HepG2 (cell line): Measurements from ENCODE around the gene CYP4F8. TPM values are rescaled to one million over a fixed set of nuclear protein-coding genes. Genes with fewer than 3 reads are reported as not detected.
A peak's percentile ranks its signal among the peaks of the same experiment; 100 is the strongest.

Experiments
- FOXO1 ChIP-seq: sonication (generic); formaldehyde crosslinking; IDR thresholded peaks from 2 replicates; pipeline ENCODE4 v1.4.0; 2020; ENCODE audit warnings: missing genetic modification reagents
- IRF9 ChIP-seq: sonication (generic); formaldehyde crosslinking; IDR thresholded peaks from 2 replicates; pipeline ENCODE4 v1.8.0; 2022; ENCODE audit warnings: missing genetic modification reagents, mild to moderate bottlenecking, borderline replicate concordance
- MIER2 ChIP-seq: IDR thresholded peaks from 2 replicates; pipeline ENCODE4 v1.6.1; 2016; ENCODE audit warnings: missing biosample characterization, missing genetic modification reagents
- MTA1 ChIP-seq: sonication (generic); formaldehyde crosslinking; IDR thresholded peaks from 2 replicates; pipeline ENCODE4 v1.4.0; 2020; ENCODE audit warnings: missing genetic modification reagents, mild to moderate bottlenecking, borderline replicate concordance
- MYNN ChIP-seq: sonication (generic); formaldehyde crosslinking; IDR thresholded peaks from 2 replicates; pipeline ENCODE4 v1.4.0; 2020; ENCODE audit warnings: mild to moderate bottlenecking, low read depth, missing genetic modification reagents
- NCOA2 ChIP-seq: sonication (generic); formaldehyde crosslinking; IDR thresholded peaks from 2 replicates; pipeline ENCODE4 v1.8.0; 2022; ENCODE audit warnings: inconsistent platforms
- NRL ChIP-seq: sonication (generic); formaldehyde crosslinking; IDR thresholded peaks from 2 replicates; pipeline ENCODE4 v1.5.0; 2020; ENCODE audit warnings: missing genetic modification reagents, mild to moderate bottlenecking, moderate library complexity, borderline replicate concordance
- SKI ChIP-seq: fragments of 450-650 bp; IDR thresholded peaks from one replicate; pipeline ENCODE4 v1.6.1; 2018; ENCODE audit warnings: mild to moderate bottlenecking; ENCODE audit not compliant: partially characterized antibody
- TBX2 ChIP-seq: sonication (generic); formaldehyde crosslinking; IDR thresholded peaks from 2 replicates; pipeline ENCODE4 v1.5.0; 2020; ENCODE audit warnings: missing genetic modification reagents, mild to moderate bottlenecking, borderline replicate concordance
- TERF1 ChIP-seq: sonication (generic); formaldehyde crosslinking; IDR thresholded peaks from 2 replicates; pipeline ENCODE4 v1.8.0; 2022; ENCODE audit warnings: mild to moderate bottlenecking, missing genetic modification reagents, moderate library complexity
- THRA ChIP-seq: sonication (generic); formaldehyde crosslinking; IDR thresholded peaks from 2 replicates; pipeline ENCODE4 v1.4.0; 2020; ENCODE audit warnings: missing genetic modification reagents, borderline replicate concordance
- TRAFD1 ChIP-seq: sonication (generic); formaldehyde crosslinking; IDR thresholded peaks from 2 replicates; pipeline ENCODE4 v1.5.1; 2020; ENCODE audit warnings: missing genetic modification reagents, mild to moderate bottlenecking, borderline replicate concordance
- ZNF331 ChIP-seq: sonication (generic); formaldehyde crosslinking; IDR thresholded peaks from 2 replicates; pipeline ENCODE4 v1.4.0; 2020; ENCODE audit warnings: missing genetic modification reagents
- ZNF44 ChIP-seq: sonication (generic); formaldehyde crosslinking; IDR thresholded peaks from 2 replicates; pipeline ENCODE4 v1.5.1; 2020; ENCODE audit warnings: mild to moderate bottlenecking, missing genetic modification reagents
- ZNF574 ChIP-seq: sonication (generic); formaldehyde crosslinking; IDR thresholded peaks from 2 replicates; pipeline ENCODE4 v1.4.0; 2020; ENCODE audit warnings: missing genetic modification reagents
- polyA plus RNA-seq, 8 experiments: library from polyadenylated mRNA; depleted of rRNA in 3 of 8; stranded (reverse) in 7 of 8; unstranded in 1 of 8; fragments of >200 nt; fragmentation: Illumina TruSeq in 4 of 8; extraction: Trizol in 4 of 8; gene quantifications; 2 replicates each; pipeline versions ENCODE4 v1.2.1 to v1.2.3, GENCODE V29; 2011 to 2016; ENCODE audit warnings: low read depth in 4 of 8, missing spikeins in 1 of 8, mixed read lengths in 1 of 8; ENCODE audit not compliant: insufficient read depth in 1 of 8
- total RNA-seq, 5 experiments: library from RNA; depleted of rRNA; stranded (reverse); fragments of >200 nt; fragmentation: Illumina TruSeq; extraction: Trizol; gene quantifications; 2 replicates each; pipeline ENCODE4 v1.2.3, GENCODE V29; 2016; ENCODE audit warnings: low read depth in 1 of 5
- TF ChIP-seq, protein P1 (sequence below): sonication (generic); formaldehyde crosslinking; IDR thresholded peaks from 2 replicates; pipeline ENCODE4 v1.8.1; 2023; ENCODE audit warnings: mild to moderate bottlenecking, moderate library complexity, missing genetic modification reagents
- TF ChIP-seq, protein P2 (sequence below): sonication (generic); formaldehyde crosslinking; IDR thresholded peaks from 2 replicates; pipeline ENCODE4 v1.4.0; 2020; ENCODE audit warnings: missing genetic modification reagents

CYP4F8 gene
- total and polyA plus RNA-seq, 2 of the 13 experiments (the other 11 are each of a cell fraction or from before 2014, with no cell fraction given), result not detected

GRCh38 chr19:15673176-15673654 lies 58.2 kb downstream of the CYP4F8 start (continued):
- TF ChIP-seq MIER2 (CRISPR knock-in tag) (peak; percentile 78; the same call in 1 of the 2 replicates), ZNF44 (CRISPR knock-in tag) (0 out of 2 replicates have a peak, but pooled peaks have one; percentile 56), ZNF331 (CRISPR knock-in tag) (peak; percentile 48; the same call in 1 of the 2 replicates), THRA (CRISPR knock-in tag) (0 out of 2 replicates have a peak, but pooled peaks have one; percentile 15), TRAFD1 (CRISPR knock-in tag) (no peak), ZNF574 (CRISPR knock-in tag) (peak; percentile 34; the same call in 1 of the 2 replicates), TERF1 (CRISPR knock-in tag) (no peak), FOXO1 (peak; percentile 50; the same call in 1 of the 2 replicates), TBX2 (CRISPR knock-in tag) (peak; percentile 63; the same call in 1 of the 2 replicates), MYNN (CRISPR knock-in tag) (no peak), NCOA2 (CRISPR knock-in tag) (peak; percentile 37; the same call in 1 of the 2 replicates), MTA1 (CRISPR knock-in tag) (peak; percentile 81; the same call in 1 of the 2 replicates), SKI (peak; percentile 43), NRL (CRISPR knock-in tag) (no peak), IRF9 (CRISPR knock-in tag) (no peak)
- TF ChIP-seq, protein P1, sequence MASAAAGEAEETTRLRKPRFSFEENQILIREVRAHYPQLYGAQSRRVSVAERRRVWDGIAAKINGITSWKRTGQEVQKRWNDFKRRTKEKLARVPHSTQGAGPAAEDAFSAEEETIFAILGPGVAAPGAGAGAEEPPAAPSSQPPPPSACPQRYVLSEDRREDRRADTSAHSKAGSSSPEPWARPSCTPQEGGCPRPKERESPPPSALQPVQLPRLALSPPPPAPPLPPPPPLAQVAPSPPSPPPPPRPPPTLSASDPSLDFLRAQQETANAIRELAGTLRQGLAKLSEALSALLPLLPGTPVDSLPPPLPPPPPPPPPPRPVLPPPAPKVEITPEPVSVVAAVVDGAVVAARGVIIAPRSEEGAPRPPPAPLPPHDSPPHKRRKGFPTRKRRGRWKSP (CRISPR knock-in tag), result 0 out of 2 replicates have a peak, but pooled peaks have one; percentile 11
- TF ChIP-seq, protein P2, sequence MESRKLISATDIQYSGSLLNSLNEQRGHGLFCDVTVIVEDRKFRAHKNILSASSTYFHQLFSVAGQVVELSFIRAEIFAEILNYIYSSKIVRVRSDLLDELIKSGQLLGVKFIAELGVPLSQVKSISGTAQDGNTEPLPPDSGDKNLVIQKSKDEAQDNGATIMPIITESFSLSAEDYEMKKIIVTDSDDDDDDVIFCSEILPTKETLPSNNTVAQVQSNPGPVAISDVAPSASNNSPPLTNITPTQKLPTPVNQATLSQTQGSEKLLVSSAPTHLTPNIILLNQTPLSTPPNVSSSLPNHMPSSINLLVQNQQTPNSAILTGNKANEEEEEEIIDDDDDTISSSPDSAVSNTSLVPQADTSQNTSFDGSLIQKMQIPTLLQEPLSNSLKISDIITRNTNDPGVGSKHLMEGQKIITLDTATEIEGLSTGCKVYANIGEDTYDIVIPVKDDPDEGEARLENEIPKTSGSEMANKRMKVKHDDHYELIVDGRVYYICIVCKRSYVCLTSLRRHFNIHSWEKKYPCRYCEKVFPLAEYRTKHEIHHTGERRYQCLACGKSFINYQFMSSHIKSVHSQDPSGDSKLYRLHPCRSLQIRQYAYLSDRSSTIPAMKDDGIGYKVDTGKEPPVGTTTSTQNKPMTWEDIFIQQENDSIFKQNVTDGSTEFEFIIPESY (CRISPR knock-in tag), result no peak
